ENCODE measurements around the gene CHFR. TPM values are rescaled to one million over a fixed set of nuclear protein-coding genes. Genes with fewer than 3 reads are reported as not detected.

The CHFR gene
- total RNA-seq, 1 experiment from 2014 or later: 53.3 TPM

DNA sequence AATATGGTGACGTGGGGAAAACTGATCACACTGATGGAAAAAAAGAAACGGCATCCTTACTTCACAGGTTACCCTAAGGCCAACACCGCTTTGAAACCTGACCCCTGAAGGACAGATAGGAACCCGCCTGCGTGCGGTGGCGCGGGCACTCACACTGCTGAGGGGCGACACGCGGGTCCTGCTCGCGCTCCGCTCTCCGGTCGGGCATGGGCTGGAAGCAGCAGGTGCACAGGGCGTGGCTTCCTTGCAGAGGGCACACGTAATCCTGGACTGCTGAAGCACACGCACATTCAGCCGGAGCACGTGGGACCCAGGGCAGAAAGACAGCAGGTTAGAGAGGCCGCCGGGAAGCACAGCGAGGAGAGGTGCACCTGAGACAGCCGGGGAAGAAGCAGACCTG, 35.9 kb downstream of the CHFR start:
- H2AFZ ChIP-seq (ENCODE audit: low read length): no peak overlapping the region
- H3K36me3 Mint-ChIP-seq (ENCODE audit: insufficient read depth in 1 of 3, low read depth in 3 of 3): peaks cover 25 to 78% (median 51%) of the 10 kb centered on the region in 3 experiments
- no peak overlapping the region for H3K27ac ChIP-seq (ENCODE audit: insufficient read length, low read depth, low read length)
- no peak overlapping the region for H3T11ph ChIP-seq (ENCODE audit: low read length)
- no peak overlapping the region for H2BK15ac ChIP-seq (ENCODE audit: low read depth, low read length)
- no peaks in the 10 kb centered on the region for H3K79me2 ChIP-seq (ENCODE audit: insufficient read depth, low read length)
- no peak overlapping the region for H2BK12ac ChIP-seq (ENCODE audit: insufficient read length, low read depth, low read length)
- H3K4me1 Mint-ChIP-seq: peaks cover 21 to 22% of the 10 kb centered on the region in 2 experiments
- no peaks in the 10 kb centered on the region for H3K27me3 ChIP-seq (ENCODE audit: insufficient read depth, low read length)
- peak overlapping the region in 1 of 3 experiments; percentile 45; a peak in 1 of 7 replicates for H3K27ac Mint-ChIP-seq
- DNase-seq: no peak
- H4K5ac ChIP-seq (ENCODE audit: insufficient read length, low read depth, low read length): no peak overlapping the region
- H2BK5ac ChIP-seq (ENCODE audit: insufficient read length, low read length): no peak overlapping the region
- no peak overlapping the region for H2BK120ac ChIP-seq (ENCODE audit: low read depth, low read length, poor library complexity, severe bottlenecking)
- H4K20me1 ChIP-seq (ENCODE audit: control insufficient read depth, insufficient read depth, insufficient read length): no peaks in the 10 kb centered on the region
- TF ChIP-seq, protein P1, sequence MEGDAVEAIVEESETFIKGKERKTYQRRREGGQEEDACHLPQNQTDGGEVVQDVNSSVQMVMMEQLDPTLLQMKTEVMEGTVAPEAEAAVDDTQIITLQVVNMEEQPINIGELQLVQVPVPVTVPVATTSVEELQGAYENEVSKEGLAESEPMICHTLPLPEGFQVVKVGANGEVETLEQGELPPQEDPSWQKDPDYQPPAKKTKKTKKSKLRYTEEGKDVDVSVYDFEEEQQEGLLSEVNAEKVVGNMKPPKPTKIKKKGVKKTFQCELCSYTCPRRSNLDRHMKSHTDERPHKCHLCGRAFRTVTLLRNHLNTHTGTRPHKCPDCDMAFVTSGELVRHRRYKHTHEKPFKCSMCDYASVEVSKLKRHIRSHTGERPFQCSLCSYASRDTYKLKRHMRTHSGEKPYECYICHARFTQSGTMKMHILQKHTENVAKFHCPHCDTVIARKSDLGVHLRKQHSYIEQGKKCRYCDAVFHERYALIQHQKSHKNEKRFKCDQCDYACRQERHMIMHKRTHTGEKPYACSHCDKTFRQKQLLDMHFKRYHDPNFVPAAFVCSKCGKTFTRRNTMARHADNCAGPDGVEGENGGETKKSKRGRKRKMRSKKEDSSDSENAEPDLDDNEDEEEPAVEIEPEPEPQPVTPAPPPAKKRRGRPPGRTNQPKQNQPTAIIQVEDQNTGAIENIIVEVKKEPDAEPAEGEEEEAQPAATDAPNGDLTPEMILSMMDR (conservative IDR thresholded peaks at IDR 0.05): no peak
- H3K14ac ChIP-seq (ENCODE audit: insufficient read depth, low read length): no peak overlapping the region
- no peaks in the 10 kb centered on the region for H3K9me3 ChIP-seq (ENCODE audit: control insufficient read depth, low read depth, low read length)
- no peaks in the 10 kb centered on the region for H3K79me1 ChIP-seq (ENCODE audit: insufficient read depth, low read depth, low read length, poor library complexity, severe bottlenecking)
- no peak overlapping the region for H3K23ac ChIP-seq (ENCODE audit: insufficient read length, low read depth, low read length)
- H3K18ac ChIP-seq (ENCODE audit: insufficient read length, low read depth, low read length): no peak overlapping the region
- peaks cover 2% of the 10 kb centered on the region; the same call in 1 of the 2 replicates for H3K4me1 ChIP-seq (ENCODE audit: insufficient read depth, low read length)
- no peak overlapping the region for H4K8ac ChIP-seq (replicated peaks; ENCODE audit: insufficient read length, low read depth, low read length)
- no peaks in the 10 kb centered on the region for H3K27me3 Mint-ChIP-seq (ENCODE audit: low read depth)
- H3K4ac ChIP-seq (ENCODE audit: low read depth, low read length): no peak overlapping the region
- no peaks in the 10 kb centered on the region for H3K23me2 ChIP-seq (ENCODE audit: insufficient read length, low read depth, low read length, poor library complexity, severe bottlenecking)
- H2AK5ac ChIP-seq (ENCODE audit: insufficient read length, low read length): no peak overlapping the region
- H3K9ac ChIP-seq (ENCODE audit: extremely low read depth, insufficient read length, low read length): no peak overlapping the region
- H3K4me2 ChIP-seq (ENCODE audit: insufficient read depth, insufficient read length, low read length): no peak overlapping the region
- no peak overlapping the region for H2BK20ac ChIP-seq (ENCODE audit: low read depth, low read length, poor library complexity, severe bottlenecking)
- no peaks in the 10 kb centered on the region for H3K9me3 Mint-ChIP-seq
- no peak overlapping the region for H3K4me3 Mint-ChIP-seq
- WGBS (ENCODE audit: extremely low coverage, insufficient read length, low lambda C conversion rate): no CpG with 5 or more reads among the region's 25 CpGs
- no peak overlapping the region for H3K56ac ChIP-seq (ENCODE audit: insufficient read length, low read depth, low read length)
- H4K91ac ChIP-seq (ENCODE audit: insufficient read length, low read depth, low read length): no peak overlapping the region

Measured in H9 (cell line).